Testis (tissue), 2 donors: ENCODE measurements around the gene CPA4.

ENCODE experiments used
- POLR2A ChIP-seq: fragments of 450-650 bp; IDR thresholded peaks from one replicate; pipeline ENCODE4 v1.6.1; 2017; ENCODE audit warnings: antibody characterized with exemption, mild to moderate bottlenecking, moderate library complexity
- TF ChIP-seq, protein P1 (sequence below), 3 experiments: fragments of 450-650 bp in 2 of 3; fragments of 200-600 bp in 1 of 3; sonication (generic) in 1 of 3; IDR thresholded peaks; one replicate each; pipeline ENCODE4 v1.5.1; 2016 to 2019; ENCODE audit warnings: antibody characterized with exemption in 3 of 3, mild to moderate bottlenecking in 2 of 3, moderate library complexity in 1 of 3

GRCh38 chr7:130345136-130345535 lies 52.2 kb downstream of the CPA4 start:
- TF ChIP-seq, protein P1, sequence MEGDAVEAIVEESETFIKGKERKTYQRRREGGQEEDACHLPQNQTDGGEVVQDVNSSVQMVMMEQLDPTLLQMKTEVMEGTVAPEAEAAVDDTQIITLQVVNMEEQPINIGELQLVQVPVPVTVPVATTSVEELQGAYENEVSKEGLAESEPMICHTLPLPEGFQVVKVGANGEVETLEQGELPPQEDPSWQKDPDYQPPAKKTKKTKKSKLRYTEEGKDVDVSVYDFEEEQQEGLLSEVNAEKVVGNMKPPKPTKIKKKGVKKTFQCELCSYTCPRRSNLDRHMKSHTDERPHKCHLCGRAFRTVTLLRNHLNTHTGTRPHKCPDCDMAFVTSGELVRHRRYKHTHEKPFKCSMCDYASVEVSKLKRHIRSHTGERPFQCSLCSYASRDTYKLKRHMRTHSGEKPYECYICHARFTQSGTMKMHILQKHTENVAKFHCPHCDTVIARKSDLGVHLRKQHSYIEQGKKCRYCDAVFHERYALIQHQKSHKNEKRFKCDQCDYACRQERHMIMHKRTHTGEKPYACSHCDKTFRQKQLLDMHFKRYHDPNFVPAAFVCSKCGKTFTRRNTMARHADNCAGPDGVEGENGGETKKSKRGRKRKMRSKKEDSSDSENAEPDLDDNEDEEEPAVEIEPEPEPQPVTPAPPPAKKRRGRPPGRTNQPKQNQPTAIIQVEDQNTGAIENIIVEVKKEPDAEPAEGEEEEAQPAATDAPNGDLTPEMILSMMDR (IDR thresholded peaks at IDR 0.05): no peak
- TF ChIP-seq POLR2A: no peak
